Upper lobe of left lung (tissue), 4 donors: ENCODE measurements around the gene RCN2.

Experiments
- EP300 ChIP-seq, 4 donors: sonication (generic); formaldehyde crosslinking; IDR thresholded peaks; one replicate each; pipeline ENCODE4 v1.5.1; 2017; ENCODE audit warnings: antibody characterized with exemption in 4 of 4, control low read depth in 2 of 4
- POLR2A ChIP-seq, 4 donors: fragments of 450-650 bp; IDR thresholded peaks; one replicate each; pipeline ENCODE4 v1.5.1; 2016 to 2017; ENCODE audit warnings: antibody characterized with exemption in 4 of 4, mild to moderate bottlenecking in 2 of 4
- POLR2AphosphoS5 ChIP-seq, 2 donors: sonication (generic); formaldehyde crosslinking; IDR thresholded peaks; one replicate each; pipeline ENCODE4 v1.5.1; 2017; ENCODE audit warnings: antibody characterized with exemption in 2 of 2
- TF ChIP-seq, protein P1 (sequence below), 6 experiments: fragments of 450-650 bp in 4 of 6; fragments of 200-600 bp in 2 of 6; sonication (generic) in 2 of 6; IDR thresholded peaks; one replicate each; pipeline ENCODE4 v1.5.1; 2016 to 2019; ENCODE audit warnings: antibody characterized with exemption in 6 of 6

DNA sequence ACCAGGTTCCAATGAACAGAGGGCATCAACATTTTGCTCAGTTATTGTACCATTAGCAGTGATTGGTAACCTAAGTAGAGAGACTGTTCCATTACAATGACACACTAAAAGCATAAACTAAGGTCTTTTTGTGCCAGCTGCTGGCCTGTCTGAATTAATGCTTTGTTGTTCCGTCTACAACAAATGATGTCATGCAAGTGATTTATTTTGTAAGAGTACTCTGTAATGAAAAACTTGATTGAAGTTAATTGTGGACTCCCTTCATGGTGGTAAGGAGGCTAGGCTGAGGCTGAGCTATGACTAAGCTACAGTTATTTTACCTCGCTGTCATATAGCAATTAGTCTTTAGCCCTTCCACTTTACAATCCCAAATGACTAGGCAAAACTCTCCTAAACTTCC is 23.2 kb downstream of the RCN2 start:
- TF ChIP-seq, protein P1, sequence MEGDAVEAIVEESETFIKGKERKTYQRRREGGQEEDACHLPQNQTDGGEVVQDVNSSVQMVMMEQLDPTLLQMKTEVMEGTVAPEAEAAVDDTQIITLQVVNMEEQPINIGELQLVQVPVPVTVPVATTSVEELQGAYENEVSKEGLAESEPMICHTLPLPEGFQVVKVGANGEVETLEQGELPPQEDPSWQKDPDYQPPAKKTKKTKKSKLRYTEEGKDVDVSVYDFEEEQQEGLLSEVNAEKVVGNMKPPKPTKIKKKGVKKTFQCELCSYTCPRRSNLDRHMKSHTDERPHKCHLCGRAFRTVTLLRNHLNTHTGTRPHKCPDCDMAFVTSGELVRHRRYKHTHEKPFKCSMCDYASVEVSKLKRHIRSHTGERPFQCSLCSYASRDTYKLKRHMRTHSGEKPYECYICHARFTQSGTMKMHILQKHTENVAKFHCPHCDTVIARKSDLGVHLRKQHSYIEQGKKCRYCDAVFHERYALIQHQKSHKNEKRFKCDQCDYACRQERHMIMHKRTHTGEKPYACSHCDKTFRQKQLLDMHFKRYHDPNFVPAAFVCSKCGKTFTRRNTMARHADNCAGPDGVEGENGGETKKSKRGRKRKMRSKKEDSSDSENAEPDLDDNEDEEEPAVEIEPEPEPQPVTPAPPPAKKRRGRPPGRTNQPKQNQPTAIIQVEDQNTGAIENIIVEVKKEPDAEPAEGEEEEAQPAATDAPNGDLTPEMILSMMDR (IDR thresholded peaks at IDR 0.05), result no peak
- TF ChIP-seq EP300 (IDR thresholded peaks at IDR 0.05) (no peak), POLR2A (IDR thresholded peaks at IDR 0.05) (no peak), POLR2AphosphoS5 (IDR thresholded peaks at IDR 0.05) (no peak)
